DND-41 (cell line): ENCODE results near the gene ANO6.

Experiments used
- EZH2 ChIP-seq: IDR thresholded peaks from 3 replicates; pipeline ENCODE4 v1.6.1; 2012; ENCODE audit warnings: borderline replicate concordance, low read depth, mild to moderate bottlenecking, moderate library complexity, low read length, inconsistent platforms; ENCODE audit not compliant: severe bottlenecking
- TF ChIP-seq, protein P1 (sequence below): IDR thresholded peaks from 2 replicates; pipeline ENCODE4 v1.5.1; 2012; ENCODE audit warnings: borderline replicate concordance, low read length, moderate library complexity, mild to moderate bottlenecking; ENCODE audit not compliant: poor library complexity, severe bottlenecking; ENCODE audit errors: extremely low read depth

DNA sequence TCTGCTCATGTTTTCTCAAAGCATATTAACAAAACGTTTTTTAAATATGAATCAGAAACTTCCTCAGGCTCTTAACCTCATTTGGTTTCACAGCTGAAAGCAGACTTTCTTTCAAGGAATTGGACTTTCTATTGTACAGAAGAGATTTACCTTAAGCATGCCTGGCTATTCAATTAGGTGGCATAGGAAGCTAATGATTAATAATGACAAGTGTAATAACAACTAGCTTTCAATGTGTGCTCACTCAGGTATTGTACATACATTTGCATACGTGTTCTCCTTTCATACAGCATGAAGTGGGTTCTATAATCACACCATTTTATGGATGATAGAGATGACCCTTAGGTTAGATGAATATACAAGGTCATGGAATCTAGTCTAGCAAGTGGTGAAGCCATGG, 115.7 kb downstream of the ANO6 start:
- TF ChIP-seq, protein P1, sequence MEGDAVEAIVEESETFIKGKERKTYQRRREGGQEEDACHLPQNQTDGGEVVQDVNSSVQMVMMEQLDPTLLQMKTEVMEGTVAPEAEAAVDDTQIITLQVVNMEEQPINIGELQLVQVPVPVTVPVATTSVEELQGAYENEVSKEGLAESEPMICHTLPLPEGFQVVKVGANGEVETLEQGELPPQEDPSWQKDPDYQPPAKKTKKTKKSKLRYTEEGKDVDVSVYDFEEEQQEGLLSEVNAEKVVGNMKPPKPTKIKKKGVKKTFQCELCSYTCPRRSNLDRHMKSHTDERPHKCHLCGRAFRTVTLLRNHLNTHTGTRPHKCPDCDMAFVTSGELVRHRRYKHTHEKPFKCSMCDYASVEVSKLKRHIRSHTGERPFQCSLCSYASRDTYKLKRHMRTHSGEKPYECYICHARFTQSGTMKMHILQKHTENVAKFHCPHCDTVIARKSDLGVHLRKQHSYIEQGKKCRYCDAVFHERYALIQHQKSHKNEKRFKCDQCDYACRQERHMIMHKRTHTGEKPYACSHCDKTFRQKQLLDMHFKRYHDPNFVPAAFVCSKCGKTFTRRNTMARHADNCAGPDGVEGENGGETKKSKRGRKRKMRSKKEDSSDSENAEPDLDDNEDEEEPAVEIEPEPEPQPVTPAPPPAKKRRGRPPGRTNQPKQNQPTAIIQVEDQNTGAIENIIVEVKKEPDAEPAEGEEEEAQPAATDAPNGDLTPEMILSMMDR: no peak
- no peak for TF ChIP-seq EZH2
